BJ (cell line): Measurements from ENCODE around the gene COPG2. TPM values are rescaled to one million over a fixed set of nuclear protein-coding genes. Genes with fewer than 3 reads are reported as not detected.

Experiments
- CTCF ChIA-PET: fragments of 350-600 bp; formaldehyde crosslinking; extraction: SDS; loops from one replicate; lab custom pipeline; 2021; ENCODE audit warnings: antibody characterized with exemption, inconsistent platforms; lab: Yijun Ruan, JAX
- POLR2A ChIA-PET: fragments of 300-600 bp; sonication (Branson Sonifier 250); formaldehyde crosslinking; extraction: SDS; loops from one replicate; lab custom pipeline; 2021; ENCODE audit warnings: antibody characterized with exemption; lab: Charles Lee
- DNase-seq: peaks from one replicate; pipeline ENCODE4 v3.0.0-alpha.2; 2011; ENCODE audit warnings: low read depth
- H3K27me3 ChIP-seq: 2 replicates; pipeline ENCODE4 v1.6.0; 2011; ENCODE audit warnings: low read length; ENCODE audit not compliant: control insufficient read depth, insufficient read depth
- H3K36me3 ChIP-seq: 2 replicates; pipeline ENCODE4 v1.5.1; 2011; ENCODE audit warnings: low read length; ENCODE audit not compliant: control insufficient read depth, insufficient read depth
- H3K4me3 ChIP-seq: 2 replicates; pipeline ENCODE4 v1.5.1; 2011; ENCODE audit warnings: low read depth, mild to moderate bottlenecking, control low read depth, low read length
- CTCF ChIP-seq: IDR thresholded peaks from 2 replicates; pipeline ENCODE4 v1.5.1; 2011; ENCODE audit warnings: low read depth, mild to moderate bottlenecking, control low read depth, inconsistent platforms, low read length, moderate library complexity; ENCODE audit not compliant: insufficient read depth
- polyA plus RNA-seq: library from polyadenylated mRNA; depleted of rRNA; stranded (reverse); fragments of >200 nt; gene quantifications from 2 replicates; pipeline ENCODE4 v1.2.3, GENCODE V29; 2011

Gene COPG2
- polyA plus RNA-seq, 1 experiment: 22.1 TPM

GRCh38 chr7:130493275-130493873, 175.2 kb downstream of the COPG2 start:
- peak overlapping the region; percentile 62 for H3K4me3 ChIP-seq
- DNase-seq: no peak
- CTCF ChIA-PET: interaction anchor here (0.6 kb wide), 1 partner anchor 210 kb away, joined by 4 read pairs; no protein-coding TSS in a partner anchor

GRCh38 chr7:130492523-130493274, 175.8 kb downstream of the COPG2 start:
- Histone ChIP-seq H3K36me3 (peaks cover under 1% of the 10 kb centered on the region), H3K4me3 (peak overlapping the region; percentile 62), H3K27me3 (no peaks in the 10 kb centered on the region)
- ChIA-PET POLR2A (no interaction called here), CTCF (no interaction called here)
- DNase-seq: no peak
- TF ChIP-seq CTCF: no peak

More at GRCh38 chr7:130493275-130493873, 175.2 kb downstream of the COPG2 start:
- POLR2A ChIA-PET: no interaction called here
- peaks cover 5% of the 10 kb centered on the region for H3K36me3 ChIP-seq
- TF ChIP-seq CTCF: no peak
- H3K27me3 ChIP-seq: no peaks in the 10 kb centered on the region

- Histone ChIP-seq H3K4me3 (peak within 1 kb of the TSS; percentile 62), H3K36me3 (no peaks in the 10 kb centered on the region), H3K27me3 (no peaks in the 10 kb centered on the region)
- no peak for TF ChIP-seq CTCF
- CTCF ChIA-PET: interaction anchor here (0.8 to 1.1 kb wide), 2 partner anchors 135 to 283 kb away, joined by 3 read pairs; no protein-coding TSS in a partner anchor
- DNase-seq: no peak
- POLR2A ChIA-PET: no interaction called here
These were observed 176.6 kb downstream of the COPG2 start, which contains the start of gene MEST for GRCh38 chr7:130491841-130492522. MEST (plus strand) TSS chr7:130492085; CDS start chr7:130492314, 229 bp downstream.

GRCh38 chr7:130490888-130491804, 177.4 kb downstream of the COPG2 start:
- TF ChIP-seq CTCF: peak; percentile 51
- ChIA-PET CTCF (interaction anchor here (0.8 to 1.1 kb wide), 2 partner anchors 134 to 282 kb away, joined by 3 read pairs; no protein-coding TSS in a partner anchor), POLR2A (no interaction called here)
- H3K36me3 ChIP-seq: no peaks in the 10 kb centered on the region
- H3K4me3 ChIP-seq: peak overlapping the region; percentile 62
- no peak for DNase-seq
- 0 out of 2 replicates have a peak, but pooled peaks cover 1% of the 10 kb centered on the region for H3K27me3 ChIP-seq
